Transverse colon (tissue), 4 donors: Measurements from ENCODE around the gene DNAJB6. TPM values are rescaled to one million over a fixed set of nuclear protein-coding genes. Genes with fewer than 3 reads are reported as not detected.

Experiments used
- DNase-seq: peaks from one replicate; pipeline ENCODE4 v3.0.0-alpha.2; 2019
- H3K27ac ChIP-seq, 4 donors: fragments of 200-600 bp; sonication (generic); 2 replicates each; pipeline ENCODE4 v1.5.1; 2016 to 2018; ENCODE audit warnings: inconsistent platforms in 4 of 4
- H3K27me3 ChIP-seq: fragments of 200-600 bp; sonication (generic); 2 replicates; pipeline ENCODE4 v1.5.1; 2017; ENCODE audit warnings: inconsistent platforms
- H3K36me3 ChIP-seq, 4 donors: fragments of 200-600 bp; sonication (generic); 2 replicates each; pipeline ENCODE4 v1.5.1; 2017 to 2019; ENCODE audit warnings: inconsistent platforms in 4 of 4
- H3K4me1 ChIP-seq, 4 donors: fragments of 200-600 bp; sonication (generic); 2 replicates each; pipeline ENCODE4 v1.5.1; 2017 to 2020; ENCODE audit warnings: inconsistent platforms in 4 of 4
- H3K4me3 ChIP-seq, 4 donors: fragments of 200-600 bp; sonication (generic); 1 replicate in 1 of 4; 2 replicates in 3 of 4; pipeline versions ENCODE4 v1.5.1 to v1.6.1; 2017 to 2019; ENCODE audit warnings: inconsistent platforms in 4 of 4
- H3K9me3 ChIP-seq, 2 donors: fragments of 200-600 bp; sonication (generic); 2 replicates each; pipeline ENCODE4 v1.5.1; 2017 to 2019; ENCODE audit warnings: inconsistent platforms in 2 of 2
- CTCF ChIP-seq, 5 experiments: fragments of 200-600 bp in 3 of 5; fragments of 450-650 bp in 2 of 5; sonication (generic) in 3 of 5; IDR thresholded peaks; 1 replicate in 2 of 5; 2 replicates in 3 of 5; pipeline ENCODE4 v1.5.1; 2016 to 2017; ENCODE audit warnings: antibody characterized with exemption in 5 of 5, inconsistent platforms in 3 of 5, mild to moderate bottlenecking in 2 of 5, moderate library complexity in 1 of 5
- EP300 ChIP-seq: sonication (generic); formaldehyde crosslinking; IDR thresholded peaks from one replicate; pipeline ENCODE4 v1.6.1; 2017; ENCODE audit warnings: antibody characterized with exemption, low read depth
- POLR2A ChIP-seq: fragments of 450-650 bp; IDR thresholded peaks from one replicate; pipeline ENCODE4 v1.6.1; 2016; ENCODE audit warnings: antibody characterized with exemption, mild to moderate bottlenecking, moderate library complexity
- POLR2AphosphoS5 ChIP-seq, 3 donors: sonication (generic); formaldehyde crosslinking; IDR thresholded peaks; one replicate each; pipeline ENCODE4 v1.6.1; 2016; ENCODE audit warnings: antibody characterized with exemption in 3 of 3
- WGBS, 2 donors: methylation state at CpG; one replicate each; pipeline ENCODE4 v1.1.5; 2018; ENCODE audit warnings: low coverage in 1 of 2; 5-methylcytosine and 5-hydroxymethylcytosine counted together
- in situ Hi-C, 4 donors: fragments of 200-750 bp; cut with MboI; loops; one replicate each; pipeline versions ENCODE4 v1.15.0 to v1.15.1; 2017; ENCODE audit warnings: low sequenced_read_pairs in 3 of 4, low pct_ligation_motif_present in 1 of 4, low pct_unique_long_range_greater_than_20kb in 1 of 4
- intact Hi-C: fragments of 100-400 bp; cut with DNase I; formaldehyde crosslinking; loops from one replicate; pipeline ENCODE4 v1.15.1; 2023; ENCODE audit warnings: low total_unique reads
- total RNA-seq, 4 donors: library from RNA; depleted of rRNA; stranded (reverse); fragments of >200 nt; gene quantifications; one replicate each; pipeline ENCODE4 v1.1.0, GENCODE V29; 2016

Gene DNAJB6
- total RNA-seq, 4 donors from 2014 or later: 47.0 to 87.6 (median 60.5) TPM

GRCh38 chr7:157429680-157430224, 92.9 kb downstream of the DNAJB6 start:
- WGBS, 2 donors: 76 to 100% methylated on average over 2 to 6 of the region's 6 CpGs
- Histone ChIP-seq H3K4me3 (no peak overlapping the region), H3K9me3 (no peaks in the 10 kb centered on the region), H3K27me3 (no peaks in the 10 kb centered on the region), H3K4me1 (peaks cover 0 to 9% (median 7%) of the 10 kb centered on the region in 4 donors), H3K27ac (no peak overlapping the region), H3K36me3 (no peaks in the 10 kb centered on the region)
- DNase-seq: no peak
- intact Hi-C loops: no loop called here
- TF ChIP-seq EP300 (no peak), POLR2AphosphoS5 (IDR thresholded peaks at IDR 0.05) (no peak), CTCF (IDR thresholded peaks at IDR 0.05) (no peak), POLR2A (no peak)
- in situ Hi-C loops: loop anchor here in 1 of 4 donors (25.0 kb wide), 1 partner anchor 433 kb away; no protein-coding TSS in a partner anchor

GRCh38 chr7:157430721-157431120, 93.9 kb downstream of the DNAJB6 start:
- TF ChIP-seq POLR2AphosphoS5 (IDR thresholded peaks at IDR 0.05) (no peak), CTCF (IDR thresholded peaks at IDR 0.05) (no peak), POLR2A (no peak), EP300 (no peak)
- intact Hi-C loops: no loop called here
- no peak overlapping the region for H3K27ac ChIP-seq
- H3K4me3 ChIP-seq: no peak overlapping the region
- DNase-seq: no peak
- H3K4me1 ChIP-seq: peaks cover 0 to 9% (median 7%) of the 10 kb centered on the region in 4 donors
- WGBS, 2 donors: 47 to 73% methylated on average over 7 of the region's 7 CpGs
- H3K36me3 ChIP-seq: no peaks in the 10 kb centered on the region
- in situ Hi-C loops: loop anchor here in 1 of 4 donors (25.0 kb wide), 1 partner anchor 432 kb away; no protein-coding TSS in a partner anchor
- no peaks in the 10 kb centered on the region for H3K27me3 ChIP-seq
- no peaks in the 10 kb centered on the region for H3K9me3 ChIP-seq

GRCh38 chr7:157431173-157431950, 94.6 kb downstream of the DNAJB6 start:
- Histone ChIP-seq H3K27me3 (no peaks in the 10 kb centered on the region), H3K4me3 (no peak overlapping the region), H3K27ac (no peak overlapping the region), H3K4me1 (peaks cover 0 to 9% (median 7%) of the 10 kb centered on the region in 4 donors), H3K9me3 (no peaks in the 10 kb centered on the region), H3K36me3 (no peaks in the 10 kb centered on the region)
- intact Hi-C loops: no loop called here
- 76 to 100% methylated on average over 2 to 28 of the region's 29 CpGs for WGBS, 2 donors
- in situ Hi-C loops: loop anchor here in 1 of 4 donors (25.0 kb wide), 1 partner anchor 431 kb away; no protein-coding TSS in a partner anchor
- TF ChIP-seq POLR2A (no peak), CTCF (IDR thresholded peaks at IDR 0.05) (no peak), POLR2AphosphoS5 (IDR thresholded peaks at IDR 0.05) (no peak), EP300 (no peak)
- no peak for DNase-seq

GRCh38 chr7:157431951-157432540, 95.2 kb downstream of the DNAJB6 start:
- Histone ChIP-seq H3K9me3 (no peaks in the 10 kb centered on the region), H3K4me3 (no peak overlapping the region), H3K27me3 (no peaks in the 10 kb centered on the region), H3K4me1 (peaks cover 0 to 9% (median 7%) of the 10 kb centered on the region in 4 donors), H3K27ac (no peak overlapping the region), H3K36me3 (no peaks in the 10 kb centered on the region)
- intact Hi-C loops: no loop called here
- DNase-seq: no peak
- WGBS, 2 donors: 20 to 76% methylated on average over 2 to 22 of the region's 22 CpGs
- in situ Hi-C loops: loop anchor here in 1 of 4 donors (25.0 kb wide), 1 partner anchor 430 kb away; no protein-coding TSS in a partner anchor
- TF ChIP-seq CTCF (IDR thresholded peaks at IDR 0.05): no peak
- no peak for TF ChIP-seq POLR2A
- no peak for TF ChIP-seq EP300
- no peak for TF ChIP-seq POLR2AphosphoS5 (IDR thresholded peaks at IDR 0.05)
